GM10847 (cell line): ENCODE data around the gene ATP8B4.

Source experiments
- POLR2A ChIP-seq: IDR thresholded peaks from 2 replicates; pipeline ENCODE4 v1.6.1; 2011; ENCODE audit not compliant: insufficient read length; ENCODE audit errors: extremely low read depth

Gene ATP8B4

DNA sequence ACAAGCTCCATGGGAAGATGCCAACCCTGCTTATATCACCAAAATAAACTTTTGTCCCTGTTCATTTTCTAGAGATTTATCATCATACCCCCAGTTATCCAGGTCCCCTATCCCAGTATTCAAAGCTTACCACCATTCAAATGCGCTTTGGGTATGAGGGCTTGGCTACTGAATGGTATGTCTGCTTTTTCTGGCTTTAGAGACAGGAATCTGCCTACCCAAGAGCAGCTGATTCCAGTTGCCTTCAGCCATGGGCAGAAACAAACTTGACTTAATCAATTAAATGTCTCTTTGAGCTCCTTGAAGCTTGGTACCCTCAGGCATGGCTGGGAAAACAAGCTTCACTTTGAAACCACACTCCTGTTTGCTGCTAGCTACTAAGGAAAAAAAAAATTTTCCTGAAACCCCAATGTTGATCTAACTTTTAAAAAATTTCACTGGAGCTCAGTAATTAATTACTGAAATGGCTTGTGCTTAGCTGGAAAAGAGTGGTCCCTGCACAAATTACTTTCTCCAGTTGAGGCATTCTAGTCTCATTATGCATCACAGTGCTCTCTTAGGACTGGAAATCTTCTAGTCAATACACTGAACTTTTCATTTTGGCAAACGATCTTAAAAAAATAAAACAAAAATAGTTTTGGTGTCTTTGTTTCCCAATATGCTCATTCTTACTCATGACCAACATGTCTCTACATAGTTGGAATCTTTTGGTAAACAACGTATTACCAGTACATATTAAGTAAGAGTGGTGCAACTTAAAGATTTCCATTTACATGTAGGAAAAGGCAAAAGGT is 255.4 kb downstream of the ATP8B4 start:
- no peak for TF ChIP-seq POLR2A

DNA sequence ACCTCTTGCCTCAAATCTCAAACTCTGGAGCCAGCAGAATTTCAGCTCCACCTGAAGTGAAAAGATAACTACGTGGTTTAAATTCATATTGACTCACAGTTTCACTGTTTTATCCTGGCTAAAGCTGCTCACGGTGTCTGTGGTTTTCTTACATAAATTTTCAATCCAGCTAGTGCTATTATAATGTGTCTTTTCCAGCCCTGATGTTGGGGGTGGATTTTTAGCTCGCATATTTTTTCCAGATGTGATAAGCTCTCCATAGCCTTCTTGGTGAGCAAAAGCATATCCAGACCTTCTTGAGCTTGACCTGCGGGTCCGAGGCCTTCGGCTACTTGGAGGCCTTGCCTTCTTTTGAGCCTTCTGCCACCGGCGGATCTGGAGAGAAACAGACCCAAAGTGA is 258.9 kb downstream of the ATP8B4 start:
- TF ChIP-seq POLR2A: no peak

DNA sequence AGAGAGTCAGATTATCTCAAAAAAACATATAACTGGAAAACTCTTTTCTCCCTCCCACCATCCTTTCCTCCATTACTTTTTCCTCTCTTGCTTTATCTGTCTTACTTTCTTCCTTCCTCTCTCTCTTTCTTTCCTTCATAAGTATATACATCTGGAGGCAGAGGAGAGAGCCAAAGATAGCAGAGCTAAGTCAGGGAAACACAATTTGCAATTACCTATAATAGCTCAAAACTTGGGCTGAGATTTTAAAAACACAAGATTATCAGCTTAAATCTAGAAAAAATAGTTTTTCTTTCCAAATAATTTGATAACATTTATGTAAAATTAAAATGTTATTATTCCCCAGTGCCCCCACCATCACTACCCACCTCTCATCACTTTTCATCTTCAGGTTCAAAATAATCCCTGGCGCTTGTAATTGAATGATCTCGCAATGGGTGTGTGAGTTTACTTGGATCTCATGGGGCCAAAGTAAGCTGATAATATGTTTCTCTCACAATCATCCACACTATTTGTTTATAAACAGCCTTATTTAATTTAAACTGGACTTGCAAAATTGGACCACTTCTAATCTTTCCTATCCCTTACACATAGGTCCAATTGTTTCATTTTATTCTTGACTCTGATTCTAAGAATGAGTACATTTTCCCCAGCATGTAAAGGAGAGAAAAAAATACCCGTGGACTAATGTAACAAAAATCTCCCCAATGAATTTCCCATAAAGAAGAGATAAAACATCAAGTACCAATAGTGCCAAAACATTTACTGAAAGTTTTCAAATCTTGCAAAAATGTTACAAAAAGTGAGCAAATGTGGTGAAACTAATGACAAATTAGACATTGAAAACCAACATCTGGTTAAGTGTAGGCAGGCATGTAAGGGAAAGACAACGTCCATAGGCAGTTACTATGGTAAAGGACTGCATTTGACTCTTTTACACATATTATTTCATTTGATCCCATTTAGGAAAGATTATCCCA is 261.2 kb downstream of the ATP8B4 start:
- TF ChIP-seq POLR2A: no peak

- no peak for TF ChIP-seq POLR2A
Observed at GRCh38 chr15:49855917-49856637, 263.0 kb downstream of the ATP8B4 start.

DNA sequence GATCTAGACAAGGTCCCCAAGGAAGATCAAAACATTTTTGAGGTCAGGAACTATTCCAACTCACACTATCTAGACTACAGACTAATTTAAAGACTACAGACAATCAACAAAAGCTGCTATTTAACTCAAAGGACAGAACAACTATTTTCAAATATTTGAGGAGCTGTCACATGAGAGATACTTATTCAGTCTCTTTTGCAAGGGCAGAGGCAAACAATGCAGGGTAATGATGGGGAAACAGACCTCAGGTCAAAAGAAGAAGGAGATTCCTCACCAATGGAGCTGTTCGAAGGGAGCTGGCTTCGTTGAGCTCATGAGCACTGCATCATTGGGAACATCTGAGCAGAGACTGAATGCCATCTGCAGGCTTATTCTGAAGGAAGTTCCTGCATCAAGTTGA is 266.3 kb downstream of the ATP8B4 start:
- TF ChIP-seq POLR2A: no peak

- no peak for TF ChIP-seq POLR2A
Observed at GRCh38 chr15:49848807-49849206, 270.2 kb downstream of the ATP8B4 start.

- TF ChIP-seq POLR2A: no peak
Observed at GRCh38 chr15:49848282-49848724, 270.7 kb downstream of the ATP8B4 start.

DNA sequence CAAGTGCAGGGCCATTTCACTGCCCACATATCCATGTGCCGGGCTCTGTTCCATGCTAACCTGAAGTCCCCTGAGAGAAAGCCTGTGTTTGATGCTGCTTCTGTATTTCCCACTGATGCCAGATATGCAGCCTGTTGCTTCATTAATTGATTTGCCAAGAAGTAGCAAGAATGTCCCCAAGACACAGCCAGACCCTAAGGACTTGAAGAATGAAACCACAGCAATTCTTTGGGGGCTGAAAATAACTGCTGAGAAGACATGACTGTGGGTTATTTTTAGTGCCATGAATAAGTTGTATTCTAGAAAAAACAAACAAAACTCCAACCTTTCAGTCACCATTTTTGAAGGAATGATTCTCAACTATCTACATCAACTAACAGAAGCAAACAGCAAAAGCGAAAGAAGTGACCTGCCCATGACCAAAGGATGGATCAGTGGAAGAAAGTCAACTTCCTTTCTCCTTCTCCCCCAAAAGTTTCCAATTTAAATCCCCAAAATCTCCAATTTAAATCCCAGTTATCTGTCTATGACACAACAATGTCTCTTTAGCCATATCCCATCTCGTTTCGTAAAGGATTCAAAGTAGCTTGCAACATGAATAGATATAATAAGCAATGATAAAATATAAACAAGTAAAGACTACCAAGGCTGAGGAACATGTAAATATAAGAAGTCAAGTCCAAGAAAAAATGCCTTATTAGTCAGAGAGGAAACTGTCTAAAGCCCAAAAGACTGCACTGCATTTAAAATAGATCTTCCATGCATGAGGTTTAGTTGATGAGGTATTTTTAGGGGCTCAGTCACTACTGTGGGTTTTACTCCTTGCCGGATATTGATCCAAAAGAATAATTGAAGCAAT is 271.4 kb downstream of the ATP8B4 start:
- TF ChIP-seq POLR2A: no peak

DNA sequence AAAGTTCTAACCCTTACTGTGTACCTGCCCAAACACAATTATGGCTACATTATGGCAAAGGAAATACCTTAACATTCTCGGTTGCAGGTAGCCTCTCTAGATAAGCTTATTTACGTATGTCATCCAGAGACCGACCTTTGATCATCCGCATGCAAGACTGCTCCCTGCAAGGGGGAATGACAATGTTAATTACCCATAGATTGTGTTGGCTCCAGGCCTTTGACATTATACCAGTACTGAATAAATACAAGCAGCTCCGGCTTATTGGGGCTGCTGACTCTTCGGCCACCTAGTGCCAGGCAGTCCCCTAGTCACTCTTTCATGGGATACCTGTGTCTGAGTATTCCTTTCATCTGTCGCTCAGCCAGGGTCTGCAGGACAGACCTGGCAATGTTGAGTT is 274.6 kb downstream of the ATP8B4 start:
- no peak for TF ChIP-seq POLR2A

DNA sequence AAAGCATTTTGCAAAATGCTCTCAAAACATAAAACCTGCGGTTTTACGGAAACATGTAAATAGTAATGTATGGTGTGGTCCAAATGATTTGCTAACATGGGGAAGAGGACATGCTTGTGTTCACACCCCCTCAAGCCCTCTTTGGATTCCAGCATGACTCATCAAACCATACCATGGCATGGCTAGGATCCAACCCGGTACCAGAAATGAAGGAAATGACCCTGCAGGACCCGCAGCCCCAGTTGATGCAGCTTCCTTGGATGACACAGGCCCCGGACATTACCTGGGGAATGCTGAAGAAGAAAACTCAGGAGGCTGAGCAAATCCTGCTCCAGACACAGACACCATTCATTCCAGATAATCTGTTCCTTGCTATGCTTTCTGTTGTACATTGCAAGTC is 275.3 kb downstream of the ATP8B4 start:
- no peak for TF ChIP-seq POLR2A

DNA sequence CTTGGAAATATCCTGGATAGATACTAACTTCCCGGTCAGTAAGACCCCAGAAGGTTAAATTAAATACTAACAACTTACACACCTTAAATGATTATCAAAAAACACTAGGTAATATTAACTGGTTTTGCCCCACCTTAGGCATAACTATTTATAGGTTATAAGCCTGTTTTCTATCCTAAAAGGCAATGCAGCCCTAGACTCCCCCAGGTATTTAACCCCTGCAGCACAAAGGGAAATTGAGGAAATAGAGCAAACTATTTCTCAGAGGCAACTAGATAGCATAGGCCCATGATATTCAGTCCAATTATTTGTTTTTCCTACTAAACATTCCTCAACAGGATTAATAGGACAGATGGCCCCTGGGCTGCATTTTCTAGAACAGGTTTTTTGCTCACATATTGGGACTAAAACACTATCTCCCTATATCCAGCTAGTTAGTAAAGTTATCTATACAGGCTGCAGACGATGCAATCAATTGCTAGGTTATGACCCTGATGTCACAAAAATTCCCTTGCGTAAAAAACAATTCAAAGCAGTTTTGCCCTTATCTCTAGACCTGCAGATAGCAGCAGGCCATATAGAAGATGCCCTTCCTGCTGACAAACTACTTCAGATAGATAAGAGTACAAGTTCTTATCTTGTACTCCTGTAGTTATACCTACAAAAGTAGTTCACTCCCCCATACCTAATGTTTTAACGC is 276.9 kb downstream of the ATP8B4 start:
- TF ChIP-seq POLR2A: no peak

DNA sequence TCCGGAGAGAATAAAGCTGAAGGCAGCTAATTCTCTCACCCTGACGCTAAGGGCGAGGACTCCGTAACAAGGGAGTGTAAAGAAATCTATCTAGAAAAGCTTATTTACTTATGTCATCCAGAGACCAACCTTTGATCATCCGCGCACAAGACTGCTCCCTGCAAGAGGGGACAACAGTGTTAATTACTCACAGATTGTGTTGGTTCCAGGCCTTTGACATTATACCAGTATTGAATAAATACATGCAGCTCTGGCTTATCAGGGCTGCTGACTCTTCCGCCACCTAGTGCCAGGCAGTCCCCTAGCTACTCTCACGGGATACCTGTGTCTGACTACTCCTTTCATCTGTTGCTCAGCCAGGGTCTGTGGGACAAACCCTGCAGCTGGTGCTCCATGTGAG is 286.5 kb downstream of the ATP8B4 start:
- TF ChIP-seq POLR2A: no peak

GRCh38 chr15:49831206-49831965 is 287.6 kb downstream of the ATP8B4 start:
- TF ChIP-seq POLR2A: no peak
